IMR-90 (cell line): ENCODE results near the gene SPATA12. TPM values are rescaled to one million over a fixed set of nuclear protein-coding genes. Genes with fewer than 3 reads are reported as not detected.

Source experiments
- ATAC-seq: fragments of 200-7000 bp; cut with Tn5 transposase; 2 replicates; pipeline ENCODE4 v1.9.1; 2020; ENCODE audit warnings: low read depth, mild to moderate bottlenecking, moderate library complexity
- BruUV-seq: library from RNA; stranded (reverse); fragments of 400-500 nt; replicated peaks from 2 replicates; lab custom pipeline; 2021; lab: Mats Ljungman, UMichigan
- CTCF ChIA-PET: fragments of 300-600 bp; formaldehyde crosslinking; extraction: SDS; loops from one replicate; lab custom pipeline; 2021; ENCODE audit warnings: antibody characterized with exemption; lab: Yijun Ruan, JAX
- POLR2A ChIA-PET: fragments of 300-600 bp; sonication (Branson Sonifier 250); formaldehyde crosslinking; loops from one replicate; lab custom pipeline; 2022; ENCODE audit warnings: antibody characterized with exemption; ENCODE audit not compliant: unreplicated experiment; lab: Charles Lee
- DNase-seq: peaks from one replicate; pipeline ENCODE4 v3.0.0; 2013
- H2AFZ ChIP-seq: replicated peaks from 2 replicates; pipeline ENCODE3; 2013; ENCODE audit warnings: low read length, mild to moderate bottlenecking; ENCODE audit not compliant: poor library complexity
- H2AK5ac ChIP-seq: 2 replicates; pipeline ENCODE4 v1.6.1; 2013; ENCODE audit warnings: low read depth, low read length, inconsistent platforms
- H2AK9ac ChIP-seq: replicated peaks from 2 replicates; pipeline ENCODE3; 2013; ENCODE audit warnings: mild to moderate bottlenecking, low read depth, low read length, moderate library complexity; ENCODE audit not compliant: poor library complexity
- H2BK120ac ChIP-seq: 2 replicates; pipeline ENCODE4 v1.6.1; 2013; ENCODE audit warnings: low read depth, low read length, inconsistent platforms
- H2BK15ac ChIP-seq: 3 replicates; pipeline ENCODE4 v1.6.1; 2013; ENCODE audit warnings: low read depth, low read length, inconsistent platforms
- H2BK20ac ChIP-seq: 2 replicates; pipeline ENCODE4 v1.6.1; 2013; ENCODE audit warnings: low read depth, mild to moderate bottlenecking, inconsistent platforms, low read length, moderate library complexity
- H2BK5ac ChIP-seq: 2 replicates; pipeline ENCODE4 v1.6.1; 2013; ENCODE audit warnings: mild to moderate bottlenecking, low read depth, low read length, inconsistent platforms; ENCODE audit not compliant: poor library complexity, severe bottlenecking
- H3K14ac ChIP-seq: replicated peaks from 2 replicates; pipeline ENCODE4 v1.6.1; 2013; ENCODE audit warnings: low read depth, low read length, inconsistent platforms
- H3K18ac ChIP-seq: 2 replicates; pipeline ENCODE4 v1.6.1; 2013; ENCODE audit warnings: low read depth, low read length, control low read depth
- H3K23ac ChIP-seq: 2 replicates; pipeline ENCODE4 v1.6.1; 2013; ENCODE audit warnings: low read depth, low read length, inconsistent platforms
- H3K27ac ChIP-seq: 2 replicates; pipeline ENCODE4 v1.5.1; 2013; ENCODE audit warnings: mild to moderate bottlenecking, control low read depth, low read length; ENCODE audit not compliant: insufficient read depth
- H3K27me3 ChIP-seq: 2 replicates; pipeline ENCODE4 v1.6.1; 2013; ENCODE audit warnings: low read length; ENCODE audit not compliant: control insufficient read depth, insufficient read depth
- H3K36me3 ChIP-seq: 2 replicates; pipeline ENCODE4 v1.6.1; 2013; ENCODE audit warnings: low read length, mixed read lengths; ENCODE audit not compliant: control insufficient read depth, insufficient read depth
- H3K4ac ChIP-seq: 2 replicates; pipeline ENCODE4 v1.6.1; 2013; ENCODE audit warnings: low read depth, low read length, inconsistent platforms
- H3K4me1 ChIP-seq: 2 replicates; pipeline ENCODE4 v1.6.1; 2013; ENCODE audit warnings: low read length, mixed read lengths; ENCODE audit not compliant: control insufficient read depth, insufficient read depth
- H3K4me2 ChIP-seq: 2 replicates; pipeline ENCODE4 v1.6.1; 2013; ENCODE audit warnings: low read depth, mild to moderate bottlenecking, control low read depth, low read length, moderate library complexity
- H3K4me3 ChIP-seq: 2 replicates; pipeline ENCODE4 v1.5.1; 2013; ENCODE audit warnings: low read depth, mild to moderate bottlenecking, control low read depth, low read length, moderate library complexity; ENCODE audit not compliant: insufficient read depth
- H3K56ac ChIP-seq: 2 replicates; pipeline ENCODE4 v1.6.1; 2013; ENCODE audit warnings: low read length, inconsistent platforms; ENCODE audit not compliant: insufficient read depth; ENCODE audit errors: extremely low read depth
- H3K79me1 ChIP-seq, 2 experiments: 2 replicates each; pipeline ENCODE4 v1.6.1; 2013; ENCODE audit warnings: low read length in 2 of 2, inconsistent platforms in 1 of 2, low read depth in 1 of 2
- H3K9ac ChIP-seq: 2 replicates; pipeline ENCODE4 v1.6.1; 2013; ENCODE audit warnings: low read depth, low read length, control low read depth
- H3K9me1 ChIP-seq: 2 replicates; pipeline ENCODE4 v1.6.1; 2013; ENCODE audit warnings: low read length, inconsistent platforms; ENCODE audit not compliant: insufficient read depth
- H3K9me3 ChIP-seq: 2 replicates; pipeline ENCODE4 v1.6.1; 2013; ENCODE audit warnings: low read length; ENCODE audit not compliant: control insufficient read depth, insufficient read depth
- H4K20me1 ChIP-seq: 2 replicates; pipeline ENCODE4 v1.6.1; 2013; ENCODE audit warnings: low read length, inconsistent platforms; ENCODE audit not compliant: insufficient read depth
- H4K5ac ChIP-seq: 2 replicates; pipeline ENCODE4 v1.6.1; 2013; ENCODE audit warnings: mild to moderate bottlenecking, low read depth, low read length, control low read depth
- H4K8ac ChIP-seq, 2 experiments: 2 replicates each; pipeline ENCODE4 v1.6.1; 2013; ENCODE audit warnings: low read depth in 2 of 2, low read length in 2 of 2, control low read depth in 1 of 2, inconsistent platforms in 1 of 2
- H4K91ac ChIP-seq: 2 replicates; pipeline ENCODE4 v1.6.1; 2013; ENCODE audit warnings: low read depth, low read length, inconsistent platforms; ENCODE audit not compliant: insufficient read depth
- BHLHE40 ChIP-seq: fragments of 150-350 bp; IDR thresholded peaks from 2 replicates; pipeline ENCODE4 v1.6.1; 2016; ENCODE audit warnings: mild to moderate bottlenecking, low read depth, low read length
- CEBPB ChIP-seq: IDR thresholded peaks from 2 replicates; pipeline ENCODE4 v1.6.1; 2012; ENCODE audit warnings: low read depth, low read length, improper control_type of control experiment
- ELK1 ChIP-seq: fragments of 150-350 bp; IDR thresholded peaks from 2 replicates; pipeline ENCODE4 v1.6.1; 2016; ENCODE audit warnings: low read depth, mild to moderate bottlenecking, low read length, moderate library complexity, borderline replicate concordance
- FOS ChIP-seq: fragments of 150-350 bp; IDR thresholded peaks from 2 replicates; pipeline ENCODE4 v1.6.1; 2016; ENCODE audit warnings: low read depth, low read length
- MAFK ChIP-seq: IDR thresholded peaks from 2 replicates; pipeline ENCODE4 v1.6.1; 2012; ENCODE audit warnings: low read depth, low read length, improper control_type of control experiment
- MAZ ChIP-seq: IDR thresholded peaks from 2 replicates; pipeline ENCODE4 v1.6.1; 2012; ENCODE audit warnings: low read depth, mild to moderate bottlenecking, low read length, improper control_type of control experiment, moderate library complexity, borderline replicate concordance
- MXI1 ChIP-seq: IDR thresholded peaks from 2 replicates; pipeline ENCODE4 v1.6.1; 2012; ENCODE audit warnings: low read depth, mild to moderate bottlenecking, low read length, moderate library complexity, borderline replicate concordance
- POLR2A ChIP-seq: IDR thresholded peaks from 2 replicates; pipeline ENCODE4 v1.6.1; 2012; ENCODE audit warnings: mild to moderate bottlenecking, low read depth, low read length
- RFX5 ChIP-seq: IDR thresholded peaks from 2 replicates; pipeline ENCODE4 v1.8.0; 2012; ENCODE audit warnings: low read depth, mild to moderate bottlenecking, low read length, moderate library complexity
- SMC3 ChIP-seq: fragments of 150-350 bp; IDR thresholded peaks from 2 replicates; pipeline ENCODE4 v1.6.1; 2016; ENCODE audit warnings: low read depth, mild to moderate bottlenecking, antibody characterized with exemption, low read length, moderate library complexity
- USF2 ChIP-seq: fragments of 150-350 bp; IDR thresholded peaks from 2 replicates; pipeline ENCODE4 v1.6.1; 2017; ENCODE audit warnings: mild to moderate bottlenecking, antibody characterized with exemption, low read length, low read depth
- WGBS, 2 experiments: methylation state at CpG; one replicate each; pipeline versions ENCODE4 v1.1.5 to v1.1.7; 2013; ENCODE audit warnings: missing lambda C conversion rate in 2 of 2; ENCODE audit not compliant: insufficient read length in 1 of 2; ENCODE audit errors: extremely low coverage in 2 of 2; 5-methylcytosine and 5-hydroxymethylcytosine counted together
- dilution Hi-C: fragments of 300-500 bp; cut with HindIII; formaldehyde crosslinking; loops from one replicate; pipeline ENCODE4 v1.14.3; 2018; ENCODE audit warnings: low sequenced_read_pairs; ENCODE audit not compliant: unreplicated experiment
- in situ Hi-C: fragments of 300-500 bp; cut with MboI; formaldehyde crosslinking; loops from 3 replicates; pipeline ENCODE4 v1.14.3; 2019; ENCODE audit warnings: low sequenced_read_pairs, inconsistent platforms, mixed read lengths
- intact Hi-C: fragments of 100-400 bp; cut with micrococcal nuclease; formaldehyde crosslinking; loops from 2 replicates; pipeline ENCODE4 v1.10.0; 2022
- polyA plus RNA-seq, 3 experiments: library from polyadenylated mRNA; depleted of rRNA; stranded (reverse); fragments of >200 nt; gene quantifications; 2 replicates each; pipeline ENCODE4 v1.2.3, GENCODE V29; 2012; ENCODE audit warnings: low replicate concordance in 1 of 3
- total RNA-seq: library from RNA; depleted of rRNA; stranded (reverse); fragments of >200 nt; gene quantifications from 2 replicates; pipeline ENCODE4 v1.2.3, GENCODE V29; 2012
- TF ChIP-seq, protein P1 (sequence below): conservative IDR thresholded peaks from 2 replicates; pipeline ENCODE4 v1.5.1; 2012; ENCODE audit warnings: mild to moderate bottlenecking, low read depth, low read length, improper control_type of control experiment

The SPATA12 gene
- total and polyA plus RNA-seq, 2 of the 4 experiments (the other 2 are of a cell fraction): under 0.01 TPM; not detected in 1

DNA sequence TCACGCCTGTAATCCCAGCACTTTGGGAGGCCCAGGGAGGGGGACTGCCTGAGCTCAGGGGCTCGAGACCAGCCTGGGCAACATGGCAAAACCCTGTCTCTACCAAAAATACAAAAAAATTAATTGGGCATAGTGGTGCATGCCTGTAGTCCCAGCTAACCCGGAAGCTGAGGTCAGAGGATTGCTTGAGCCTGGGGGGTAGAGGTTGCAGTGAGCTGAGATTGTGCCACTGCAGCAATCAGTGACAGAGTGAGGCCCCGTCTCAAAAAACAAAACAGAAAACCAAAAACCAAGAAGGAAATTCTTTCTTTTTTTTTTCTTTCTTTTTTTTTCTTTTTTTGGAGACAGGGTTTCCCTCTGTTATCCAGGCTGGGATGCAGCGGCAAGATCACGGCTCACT, 3.5 kb downstream of the SPATA12 start:
- Histone ChIP-seq H3K27me3 (no peaks in the 10 kb centered on the region), H3K4me2 (no peak overlapping the region), H3K79me1 (no peaks in the 10 kb centered on the region), H3K18ac (no peak overlapping the region), H3K4me3 (no peak overlapping the region), H2AK5ac (no peak overlapping the region), H2BK20ac (no peak overlapping the region), H3K9me3 (no peaks in the 10 kb centered on the region), H2BK120ac (no peak overlapping the region), H4K8ac (no peak overlapping the region), H3K27ac (no peak overlapping the region), H2AFZ (no peak overlapping the region), H3K4ac (no peak overlapping the region), H4K20me1 (no peaks in the 10 kb centered on the region), H2BK15ac (no peak overlapping the region), H2AK9ac (no peak overlapping the region), H3K9me1 (no peaks in the 10 kb centered on the region), H3K23ac (no peak overlapping the region), H2BK5ac (no peak overlapping the region), H3K4me1 (peaks cover 4% of the 10 kb centered on the region; the same call in 1 of the 2 replicates), H3K36me3 (no peaks in the 10 kb centered on the region), H4K91ac (no peak overlapping the region), H3K9ac (no peak overlapping the region), H4K5ac (no peak overlapping the region), H3K56ac (no peak overlapping the region), H3K14ac (no peak overlapping the region)
- intact Hi-C loops: no loop called here
- no CpG with 5 or more reads among the region's 6 CpGs for WGBS, 2 experiments
- no TSS peak for BruUV-seq
- in situ Hi-C loops: no loop called here
- TF ChIP-seq RFX5 (no peak), MAZ (no peak), USF2 (no peak), FOS (no peak), CEBPB (no peak), SMC3 (no peak), ELK1 (no peak), MXI1 (no peak), POLR2A (no peak), BHLHE40 (no peak), MAFK (no peak)
- TF ChIP-seq, protein P1, sequence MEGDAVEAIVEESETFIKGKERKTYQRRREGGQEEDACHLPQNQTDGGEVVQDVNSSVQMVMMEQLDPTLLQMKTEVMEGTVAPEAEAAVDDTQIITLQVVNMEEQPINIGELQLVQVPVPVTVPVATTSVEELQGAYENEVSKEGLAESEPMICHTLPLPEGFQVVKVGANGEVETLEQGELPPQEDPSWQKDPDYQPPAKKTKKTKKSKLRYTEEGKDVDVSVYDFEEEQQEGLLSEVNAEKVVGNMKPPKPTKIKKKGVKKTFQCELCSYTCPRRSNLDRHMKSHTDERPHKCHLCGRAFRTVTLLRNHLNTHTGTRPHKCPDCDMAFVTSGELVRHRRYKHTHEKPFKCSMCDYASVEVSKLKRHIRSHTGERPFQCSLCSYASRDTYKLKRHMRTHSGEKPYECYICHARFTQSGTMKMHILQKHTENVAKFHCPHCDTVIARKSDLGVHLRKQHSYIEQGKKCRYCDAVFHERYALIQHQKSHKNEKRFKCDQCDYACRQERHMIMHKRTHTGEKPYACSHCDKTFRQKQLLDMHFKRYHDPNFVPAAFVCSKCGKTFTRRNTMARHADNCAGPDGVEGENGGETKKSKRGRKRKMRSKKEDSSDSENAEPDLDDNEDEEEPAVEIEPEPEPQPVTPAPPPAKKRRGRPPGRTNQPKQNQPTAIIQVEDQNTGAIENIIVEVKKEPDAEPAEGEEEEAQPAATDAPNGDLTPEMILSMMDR: no peak
- dilution Hi-C loops: no loop called here
- ATAC-seq (no peak), DNase-seq (no peak)
- CTCF ChIA-PET: no interaction called here
- POLR2A ChIA-PET: no interaction called here
